Measurements from ENCODE around the gene NOTUM. TPM values are rescaled to one million over a fixed set of nuclear protein-coding genes. Genes with fewer than 3 reads are reported as not detected.

The NOTUM gene
- total and polyA plus RNA-seq, 2 of the 4 experiments (the other 2 are of a cell fraction), result 0.05 TPM; not detected in 1

DNA sequence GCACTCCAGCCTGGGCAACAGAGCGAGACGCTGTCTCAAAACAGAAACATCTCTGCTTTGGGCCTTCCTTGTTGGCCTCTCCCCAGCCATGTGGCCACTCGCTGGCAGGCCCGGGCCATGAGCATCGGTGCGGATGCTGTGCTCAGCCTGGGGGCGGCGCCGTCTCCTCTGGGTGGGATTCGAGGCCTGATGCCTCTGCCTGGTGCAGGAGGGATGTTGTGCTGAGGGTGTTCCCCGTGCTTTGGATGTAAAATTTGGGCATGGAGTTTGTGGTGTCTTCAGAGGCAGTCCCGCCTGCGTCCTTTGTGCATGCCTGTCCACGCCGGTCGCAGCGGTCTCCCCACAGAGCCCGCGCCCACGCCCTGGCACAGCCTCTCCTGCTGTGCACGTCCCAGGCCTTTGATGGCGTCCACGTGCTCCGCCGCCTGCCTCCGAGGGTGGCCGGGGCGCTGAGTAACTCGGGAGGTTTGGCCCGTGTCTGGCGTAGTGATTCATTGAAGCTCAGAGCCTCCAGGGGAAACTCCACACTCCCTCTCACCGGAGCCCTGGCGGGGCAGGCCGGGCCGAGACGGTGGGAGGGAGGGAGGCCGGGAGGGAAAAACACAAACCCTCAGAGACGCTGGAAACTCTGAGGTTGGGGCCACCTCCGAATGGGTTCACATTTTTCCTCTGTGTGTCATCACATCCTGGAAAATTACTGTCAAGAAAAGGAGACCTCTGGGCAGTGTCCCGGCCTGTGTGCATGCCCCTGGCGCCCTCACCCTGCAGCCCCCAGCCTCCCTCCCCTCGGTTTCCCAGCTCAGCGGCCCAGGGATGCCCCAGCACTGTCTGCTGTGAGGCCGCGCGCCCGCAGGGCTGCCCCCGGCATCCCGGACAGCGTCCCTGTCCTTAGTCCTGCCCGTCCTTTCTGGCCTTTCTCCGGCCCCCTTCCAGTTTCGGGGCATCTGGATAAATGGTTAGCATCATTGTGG lies 42.7 kb upstream of the NOTUM start (continued):
- no peak for TF ChIP-seq RAD21 (IDR thresholded peaks at IDR 0.05; ENCODE audit: low read length)
- TF ChIP-seq POLR2A (IDR thresholded peaks at IDR 0.05; ENCODE audit: low read depth, low read length), result no peak
- TF ChIP-seq BHLHE40 (IDR thresholded peaks at IDR 0.05; ENCODE audit: low read depth, low read length), result peak; percentile 98
- TF ChIP-seq CEBPB (IDR thresholded peaks at IDR 0.05; ENCODE audit: low read depth, low read length), result no peak

GRCh38 chr17:82001571-82002056 lies 40.6 kb upstream of the NOTUM start:
- WGBS, 2 experiments (ENCODE audit: extremely low coverage in 2 of 2, insufficient read length in 1 of 2), result 57% methylated on average over 2 of the region's 17 CpGs; no CpG with 5 or more reads in 1 of the 2 experiments
- CTCF ChIA-PET, result interaction anchor here (0.6 kb wide), 1 partner anchor 13 kb away, joined by 4 read pairs; no protein-coding TSS in a partner anchor
- H3K4ac ChIP-seq (ENCODE audit: low read depth, low read length), result no peak overlapping the region
- no peak overlapping the region for H3K27ac ChIP-seq (ENCODE audit: insufficient read depth, low read length)
- H2BK20ac ChIP-seq (ENCODE audit: low read depth, low read length), result no peak overlapping the region
- H2BK120ac ChIP-seq (ENCODE audit: low read depth, low read length), result peak overlapping the region; percentile 19; the same call in 1 of the 2 replicates
- no peak overlapping the region for H2AK9ac ChIP-seq (replicated peaks; ENCODE audit: low read depth, low read length, poor library complexity)
- no peak overlapping the region for H3K14ac ChIP-seq (replicated peaks; ENCODE audit: low read depth, low read length)
- BruUV-seq (replicated peaks), result no TSS peak
- peak overlapping the region; percentile 49 for H2AK5ac ChIP-seq (ENCODE audit: low read depth, low read length)
- intact Hi-C loops (cut with micrococcal nuclease), result no loop called here
- H4K5ac ChIP-seq (ENCODE audit: low read depth, low read length), result no peak overlapping the region
- H3K9me3 ChIP-seq (ENCODE audit: control insufficient read depth, insufficient read depth, low read length), result no peaks in the 10 kb centered on the region
- no peaks in the 10 kb centered on the region for H3K27me3 ChIP-seq (ENCODE audit: control insufficient read depth, insufficient read depth, low read length)
- no peak overlapping the region for H3K4me2 ChIP-seq (ENCODE audit: low read depth, low read length)
- in situ Hi-C loops (cut with MboI; ENCODE audit: low sequenced_read_pairs), result no loop called here
- H2BK15ac ChIP-seq (ENCODE audit: low read depth, low read length), result no peak overlapping the region
- peaks cover 3% of the 10 kb centered on the region; the same call in 1 of the 2 replicates for H4K20me1 ChIP-seq (ENCODE audit: insufficient read depth, low read length)
- POLR2A ChIA-PET (ENCODE audit: unreplicated experiment), result no interaction called here
- ATAC-seq (ENCODE audit: low read depth) (no peak), DNase-seq (no peak)
- no peak overlapping the region for H3K56ac ChIP-seq (ENCODE audit: extremely low read depth, insufficient read depth, low read length)
- no peak overlapping the region for H4K91ac ChIP-seq (ENCODE audit: insufficient read depth, low read depth, low read length)
- TF ChIP-seq SMC3 (IDR thresholded peaks at IDR 0.05; ENCODE audit: low read depth, low read length), result no peak
- no peak overlapping the region for H3K4me3 ChIP-seq (ENCODE audit: insufficient read depth, low read depth, low read length)
- no peak overlapping the region for H3K23ac ChIP-seq (ENCODE audit: low read depth, low read length)
- peaks cover 11 to 37% of the 10 kb centered on the region in 2 experiments; a peak in 3 of 4 replicates for H3K79me1 ChIP-seq (ENCODE audit: low read depth in 1 of 2, low read length in 2 of 2)
- H3K9ac ChIP-seq (ENCODE audit: low read depth, low read length), result no peak overlapping the region
- H2BK5ac ChIP-seq (ENCODE audit: low read depth, low read length, poor library complexity, severe bottlenecking), result no peak overlapping the region
- peaks cover 18% of the 10 kb centered on the region for H3K9me1 ChIP-seq (ENCODE audit: insufficient read depth, low read length)
- H3K4me1 ChIP-seq (ENCODE audit: control insufficient read depth, insufficient read depth, low read length), result peaks cover 26% of the 10 kb centered on the region
- no peak overlapping the region for H2AFZ ChIP-seq (replicated peaks; ENCODE audit: low read length, poor library complexity)
- dilution Hi-C loops (cut with HindIII; ENCODE audit: low sequenced_read_pairs, unreplicated experiment), result no loop called here
- no peak overlapping the region for H3K18ac ChIP-seq (ENCODE audit: low read depth, low read length)
- peaks cover 6% of the 10 kb centered on the region; the same call in 1 of the 2 replicates for H3K36me3 ChIP-seq (ENCODE audit: control insufficient read depth, insufficient read depth, low read length)
- H4K8ac ChIP-seq (ENCODE audit: low read depth in 2 of 2, low read length in 2 of 2), result no peak overlapping the region
